Measurements from ENCODE around the gene GABBR1.

DNA sequence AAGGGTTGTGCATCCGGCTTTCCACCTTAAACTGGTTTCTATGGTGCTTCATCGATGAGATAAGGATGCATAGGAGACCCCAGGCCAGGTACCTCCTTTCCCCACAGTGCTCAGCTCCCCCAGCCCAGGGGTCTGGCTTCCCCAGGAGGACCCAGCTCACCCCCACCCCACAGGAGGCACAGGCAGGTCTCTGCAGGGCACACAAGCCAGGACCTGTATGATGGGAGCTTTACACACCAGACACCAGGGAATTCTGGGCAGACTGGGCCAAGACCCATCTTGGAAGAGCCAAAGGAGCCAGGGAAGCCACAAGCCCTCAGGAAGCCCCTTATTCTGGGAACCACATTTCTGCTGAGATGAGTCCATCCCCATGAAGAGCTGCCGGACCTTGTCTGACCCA is 103.0 kb downstream of the GABBR1 start:
- no peak for TF ChIP-seq EZH2 (IDR thresholded peaks at IDR 0.05; ENCODE audit: low read depth)
- TF ChIP-seq, protein P1, sequence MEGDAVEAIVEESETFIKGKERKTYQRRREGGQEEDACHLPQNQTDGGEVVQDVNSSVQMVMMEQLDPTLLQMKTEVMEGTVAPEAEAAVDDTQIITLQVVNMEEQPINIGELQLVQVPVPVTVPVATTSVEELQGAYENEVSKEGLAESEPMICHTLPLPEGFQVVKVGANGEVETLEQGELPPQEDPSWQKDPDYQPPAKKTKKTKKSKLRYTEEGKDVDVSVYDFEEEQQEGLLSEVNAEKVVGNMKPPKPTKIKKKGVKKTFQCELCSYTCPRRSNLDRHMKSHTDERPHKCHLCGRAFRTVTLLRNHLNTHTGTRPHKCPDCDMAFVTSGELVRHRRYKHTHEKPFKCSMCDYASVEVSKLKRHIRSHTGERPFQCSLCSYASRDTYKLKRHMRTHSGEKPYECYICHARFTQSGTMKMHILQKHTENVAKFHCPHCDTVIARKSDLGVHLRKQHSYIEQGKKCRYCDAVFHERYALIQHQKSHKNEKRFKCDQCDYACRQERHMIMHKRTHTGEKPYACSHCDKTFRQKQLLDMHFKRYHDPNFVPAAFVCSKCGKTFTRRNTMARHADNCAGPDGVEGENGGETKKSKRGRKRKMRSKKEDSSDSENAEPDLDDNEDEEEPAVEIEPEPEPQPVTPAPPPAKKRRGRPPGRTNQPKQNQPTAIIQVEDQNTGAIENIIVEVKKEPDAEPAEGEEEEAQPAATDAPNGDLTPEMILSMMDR (conservative IDR thresholded peaks at IDR 0.05), result no peak
